Measurements from ENCODE around the gene GARIN3.

The GARIN3 gene

DNA sequence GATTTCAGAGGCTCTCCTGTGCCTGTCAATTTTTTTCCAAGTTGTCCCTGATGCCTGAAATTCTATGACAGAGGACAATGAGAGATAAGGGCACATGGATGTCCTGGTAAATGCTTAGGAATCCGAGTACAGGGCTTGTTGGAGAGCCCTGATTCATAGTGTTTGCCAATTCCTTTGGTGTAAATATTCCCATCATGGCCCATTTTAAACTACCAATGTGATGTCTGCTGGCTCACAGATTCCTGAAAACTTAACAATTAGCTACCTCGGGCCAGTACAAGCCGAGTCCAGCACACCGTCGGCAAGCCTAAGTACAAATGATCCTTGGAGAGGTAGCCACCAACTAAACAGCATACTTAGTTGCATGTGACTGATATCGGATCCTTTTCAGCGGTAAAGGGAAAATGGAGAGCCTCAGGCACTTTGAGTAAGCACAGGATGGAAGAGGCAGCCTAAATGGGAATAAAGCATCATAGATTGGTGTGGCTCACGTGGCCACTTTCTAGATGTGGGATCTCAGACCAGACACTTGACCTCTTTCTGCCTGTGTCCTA, 18.1 kb upstream of the GARIN3 start:
- DNase-seq, result no peak

DNA sequence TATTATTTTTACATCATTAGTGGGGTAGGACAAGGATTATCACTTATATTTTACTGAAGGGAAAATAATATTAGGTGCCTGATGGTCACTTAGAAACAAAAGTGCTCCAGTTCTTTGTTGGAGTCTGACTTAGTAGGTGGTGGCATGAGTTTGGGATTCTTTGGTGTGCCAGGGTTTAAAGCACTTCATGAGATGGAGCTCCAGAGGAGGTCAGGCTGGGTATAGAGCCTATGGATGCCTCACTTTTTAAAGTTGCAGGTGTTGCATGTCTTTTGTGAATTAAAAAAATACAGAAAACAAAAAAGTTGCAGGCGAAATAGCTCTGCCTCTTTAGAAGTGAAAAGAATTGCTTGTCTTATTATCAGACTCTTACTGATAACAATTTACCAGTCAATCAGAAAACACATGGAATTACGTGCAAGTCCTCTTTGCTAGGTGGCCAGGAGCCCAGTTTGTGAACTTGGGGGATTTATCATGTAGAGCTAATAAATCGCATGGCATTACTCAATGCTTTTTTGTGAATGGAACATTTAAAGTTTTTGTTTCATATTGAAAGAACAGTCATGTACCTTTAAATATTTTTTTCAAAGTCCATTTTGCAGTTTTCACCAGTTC, 16.2 kb upstream of the GARIN3 start:
- no peak for DNase-seq

DNA sequence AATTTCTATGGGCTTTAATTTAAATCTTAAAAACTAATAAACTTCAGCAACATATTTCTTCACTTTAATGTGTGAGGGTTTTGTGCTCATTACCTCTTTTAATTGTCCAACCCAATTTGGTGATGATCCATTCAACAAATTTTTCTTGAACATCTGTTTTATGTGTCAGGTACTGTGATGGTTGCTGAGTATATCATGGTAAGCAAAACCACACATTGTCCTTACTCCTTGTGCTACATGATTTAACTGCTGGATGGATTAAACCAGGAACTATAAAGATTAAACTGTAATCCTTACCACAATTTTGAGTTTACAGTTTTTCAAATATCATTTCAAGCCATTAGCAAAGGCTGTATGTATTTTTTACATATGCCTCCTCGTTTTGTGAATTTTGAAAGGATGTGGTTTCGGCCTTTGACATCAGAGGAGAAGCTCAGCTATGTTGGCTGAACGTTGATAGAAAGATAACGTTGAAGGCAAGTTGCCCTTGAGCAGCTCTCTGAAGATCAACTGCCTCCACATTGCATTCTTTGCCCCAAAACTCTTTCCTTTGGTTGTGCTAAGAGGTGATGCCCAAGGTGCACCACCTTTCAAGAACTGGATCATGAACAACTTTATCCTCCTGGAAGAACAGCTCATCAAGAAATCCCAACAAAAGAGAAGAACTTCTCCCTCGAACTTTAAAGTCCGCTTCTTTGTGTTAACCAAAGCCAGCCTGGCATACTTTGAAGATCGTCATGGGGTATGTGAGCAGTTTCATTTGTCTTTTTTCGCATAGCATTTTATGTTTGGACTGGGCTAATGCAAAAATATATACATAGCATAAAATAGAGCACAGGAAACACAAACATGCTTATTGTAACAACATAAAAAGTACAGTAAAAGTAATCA, 14.6 kb upstream of the GARIN3 start, which contains the start of gene ITK:
Gene ITK, plus strand, starts transcription at position 467 of the 891 bp plus-strand sequence. Its CDS starts 138 bp downstream, at position 605.
- no peak for DNase-seq

DNA sequence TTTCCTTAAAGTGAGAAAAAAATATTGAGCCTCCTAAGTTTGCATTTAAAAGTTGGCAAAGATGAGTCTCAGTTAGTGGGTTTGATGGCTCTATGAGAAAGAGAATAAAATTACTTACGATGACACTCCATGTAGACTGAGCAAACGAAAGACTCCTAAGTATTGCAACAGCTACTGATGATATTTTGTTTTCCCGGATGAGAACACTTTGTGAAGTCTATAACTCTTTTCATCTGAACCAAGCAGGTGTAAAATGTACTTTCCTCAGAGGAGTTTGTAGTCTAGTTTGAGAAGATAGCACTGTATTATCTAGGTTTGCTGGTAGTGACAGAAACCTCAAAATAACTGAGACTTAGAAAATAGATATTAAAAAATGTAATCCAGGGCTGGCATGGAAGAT, 12.9 kb upstream of the GARIN3 start:
- no peak for DNase-seq

DNA sequence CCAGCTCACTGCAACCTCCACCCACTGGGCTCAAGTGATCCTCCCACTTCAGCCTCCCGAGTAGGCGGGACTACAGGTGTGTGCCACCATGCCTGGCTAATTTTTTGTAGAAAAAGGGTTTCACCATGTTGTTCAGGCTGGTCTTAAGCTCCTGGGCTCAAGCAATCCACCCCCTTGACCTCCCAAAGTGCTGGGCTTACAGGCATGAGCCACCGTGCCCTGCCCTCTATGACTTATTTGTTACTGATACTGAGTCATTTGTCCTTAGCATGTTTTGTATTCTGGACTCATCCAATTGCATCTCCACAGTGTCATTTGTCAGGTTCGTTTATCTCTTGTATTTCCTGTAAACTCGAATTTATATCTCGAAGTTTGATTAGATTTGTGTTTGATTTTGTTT, 11.9 kb upstream of the GARIN3 start:
- no peak for DNase-seq

DNA sequence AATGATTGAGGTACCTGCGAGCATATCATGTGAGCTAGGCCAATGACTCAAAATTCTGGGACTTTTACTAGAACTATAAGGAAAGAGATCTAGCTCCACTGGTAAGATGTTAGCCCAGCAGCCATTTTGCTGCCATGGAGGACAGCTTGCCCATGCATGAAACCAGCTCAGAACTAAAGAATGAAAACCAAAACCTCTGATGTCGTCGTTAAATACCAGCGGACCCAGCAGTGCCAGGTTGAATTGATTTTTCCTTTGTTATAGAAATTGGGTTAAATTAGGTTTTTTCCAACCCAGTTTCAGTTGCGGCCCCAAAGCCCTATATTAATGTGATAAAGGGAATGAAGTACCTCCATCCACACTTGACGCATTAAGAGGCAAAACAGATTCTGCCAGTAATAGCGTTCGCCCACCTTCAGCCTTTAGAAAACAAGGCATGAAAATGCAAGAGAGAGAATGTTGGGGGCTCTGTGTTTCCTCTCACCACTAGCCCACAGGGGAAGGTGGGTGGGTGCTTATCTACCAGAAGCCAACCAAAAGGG, 9.1 kb upstream of the GARIN3 start:
- DNase-seq, result no peak

DNA sequence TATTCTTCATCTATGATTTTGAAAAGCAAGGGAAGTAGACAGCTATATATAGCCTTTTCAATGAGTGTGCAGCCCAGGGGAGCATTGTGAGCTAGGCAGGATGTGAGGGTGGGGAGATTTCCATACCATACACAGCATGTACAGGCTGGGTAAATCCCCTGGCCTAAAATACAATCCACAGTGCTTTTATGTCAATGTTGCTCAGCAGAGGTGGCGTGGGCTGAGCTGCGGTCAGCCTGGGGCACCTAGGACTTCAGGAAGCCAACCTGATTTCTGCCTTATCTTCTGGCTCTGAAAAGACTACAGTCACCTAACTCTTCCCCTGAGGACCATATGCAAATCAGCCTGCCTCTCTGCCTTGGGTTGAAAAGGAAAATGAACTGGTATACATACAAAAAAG, 6.3 kb upstream of the GARIN3 start:
- no peak for DNase-seq

DNA sequence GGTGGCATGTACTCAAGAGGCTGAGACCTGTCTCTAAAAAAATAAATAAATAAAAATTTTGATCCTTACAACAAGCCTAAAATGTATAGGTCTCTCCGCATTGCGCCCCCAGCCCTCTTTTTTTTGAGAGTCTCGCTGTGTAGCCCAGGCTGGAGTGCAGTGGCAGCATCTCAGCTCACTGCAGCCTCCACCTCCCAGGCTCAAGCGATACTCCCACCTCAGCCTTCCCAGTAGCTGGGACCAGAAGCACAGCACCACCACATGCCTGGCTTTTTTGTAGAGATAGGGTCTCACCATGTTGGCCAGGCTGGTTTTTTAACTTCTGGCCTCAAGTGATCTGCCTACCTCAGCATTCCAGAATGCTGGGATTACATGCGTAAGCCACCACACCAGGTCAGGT, 2.2 kb upstream of the GARIN3 start:
- DNase-seq, result no peak

DNA sequence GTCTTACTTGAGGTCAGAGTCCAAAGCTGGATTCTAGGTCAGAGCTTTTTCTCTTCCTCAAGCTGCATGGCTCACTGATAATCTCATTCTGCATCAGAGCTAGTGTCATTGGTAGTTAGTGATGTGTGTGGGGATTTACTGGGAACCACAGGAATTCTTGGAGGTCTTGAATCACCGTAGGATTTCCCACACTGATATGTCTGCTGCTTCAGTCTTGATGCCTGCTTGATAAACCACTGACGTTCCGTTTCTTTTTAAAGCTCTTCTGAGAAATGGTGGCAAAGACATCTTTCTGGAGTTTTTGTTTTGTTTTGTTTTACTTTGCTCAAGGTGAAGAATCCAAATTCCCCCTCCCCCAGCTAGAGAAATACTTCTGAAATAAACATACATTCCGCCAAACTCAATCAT, 1.2 kb upstream of the GARIN3 start:
- no peak for DNase-seq

DNA sequence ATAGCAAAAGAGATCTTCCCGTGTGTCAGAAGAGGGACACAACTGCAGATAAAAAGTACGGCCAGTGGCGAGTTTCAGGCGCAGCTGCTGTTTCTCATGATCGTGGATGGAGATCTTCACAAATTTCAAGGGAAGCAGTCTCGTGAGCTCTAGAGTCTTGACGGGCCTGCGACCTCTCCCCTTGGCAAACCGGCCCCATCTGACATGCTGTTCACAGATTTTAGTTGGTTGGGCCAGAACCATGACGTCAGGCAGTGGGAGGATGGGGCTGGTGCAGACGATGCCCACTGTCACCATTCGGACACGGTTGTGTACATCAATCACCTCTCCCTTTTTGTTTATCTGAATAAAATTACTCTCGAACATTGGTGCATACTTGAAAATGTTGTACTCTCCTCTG, 396 bp downstream of the GARIN3 start:
- no peak for DNase-seq

DNA sequence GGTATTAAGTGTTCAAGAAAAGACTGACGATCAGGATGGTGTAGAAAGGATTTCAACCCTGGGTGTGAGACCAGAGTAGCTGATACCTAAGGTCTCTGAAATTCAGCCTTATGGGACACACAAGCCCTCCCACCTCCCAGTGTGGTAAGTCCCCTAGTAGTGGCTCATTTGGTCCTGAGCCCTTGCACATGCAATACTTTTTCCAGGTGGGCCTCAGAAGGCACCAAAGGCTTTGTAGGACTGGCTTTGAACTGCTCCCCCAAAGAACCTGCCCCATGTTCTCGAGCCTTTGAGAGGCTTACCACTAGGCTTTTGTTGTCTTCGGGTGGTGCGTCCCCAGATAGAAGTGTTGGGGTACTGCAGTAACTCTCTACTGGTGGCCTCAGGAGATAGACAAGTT, 803 bp downstream of the GARIN3 start:
- DNase-seq, result no peak

DNA sequence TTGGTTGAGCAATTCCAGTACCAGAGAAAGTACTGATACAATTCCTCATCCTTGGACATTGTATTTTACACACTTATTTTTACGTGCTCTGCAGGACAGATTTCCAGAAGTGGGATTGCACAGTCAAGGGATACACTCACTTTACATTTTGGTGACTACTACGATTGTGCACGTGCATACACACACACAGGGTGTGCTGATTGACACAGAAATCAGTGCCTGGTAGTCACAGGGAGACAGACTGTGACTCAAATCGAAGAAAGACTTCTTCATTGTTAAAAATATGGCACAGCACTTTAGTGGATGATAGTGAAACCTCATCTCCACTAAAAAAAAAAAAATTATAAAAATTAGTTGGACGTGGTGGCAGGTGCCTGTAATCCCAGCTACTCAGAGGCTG, 1.5 kb downstream of the GARIN3 start:
- DNase-seq, result no peak

DNA sequence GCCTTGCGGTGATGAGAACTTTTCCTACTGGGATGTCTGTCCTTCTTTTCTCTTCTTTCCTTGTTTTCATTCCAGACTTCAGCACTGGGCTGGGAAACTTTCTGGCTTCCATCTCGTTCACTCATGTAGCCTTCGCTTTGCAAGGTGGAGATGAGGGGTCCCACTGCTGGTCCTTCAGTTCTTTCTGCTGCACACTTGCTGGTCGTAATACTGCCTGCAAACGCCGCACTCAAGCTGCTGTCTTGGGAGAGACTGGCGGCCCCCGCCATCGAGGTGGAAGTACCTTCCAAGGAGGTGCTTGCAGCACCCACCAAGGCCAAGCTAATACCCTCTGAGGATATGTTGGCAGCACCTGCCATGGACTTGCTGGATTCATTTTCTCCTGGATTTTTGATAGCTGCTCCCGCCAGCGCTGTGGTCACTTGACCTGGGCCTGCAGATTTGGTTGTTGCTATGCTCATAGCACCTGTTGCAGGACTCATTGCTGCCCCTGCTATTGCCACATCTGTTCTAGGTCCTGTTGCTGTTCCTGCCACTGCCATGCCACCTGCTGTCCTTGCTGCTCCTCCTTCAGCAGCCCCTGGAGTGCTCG, 3.0 kb downstream of the GARIN3 start:
- no peak for DNase-seq

DNA sequence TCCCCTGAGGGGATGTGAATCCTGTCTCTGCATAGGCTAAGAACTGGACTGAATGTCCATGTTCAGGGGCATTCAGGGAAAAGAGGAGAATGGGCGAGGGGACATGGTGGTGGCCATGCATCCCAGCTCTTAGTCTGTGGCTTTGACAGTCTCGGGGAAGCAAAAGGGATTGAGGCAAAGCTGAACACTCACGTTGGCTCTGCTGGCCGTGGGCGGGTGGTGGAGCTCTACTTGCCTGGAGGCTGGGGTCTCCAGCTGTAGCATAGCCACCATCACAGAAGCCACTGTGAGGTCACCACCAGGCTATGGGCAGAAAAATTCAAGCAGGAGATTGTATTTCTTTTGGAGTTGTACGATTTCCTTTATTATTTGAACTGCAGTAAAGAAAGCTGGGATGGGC, 4.1 kb downstream of the GARIN3 start:
- DNase-seq, result no peak

DNA sequence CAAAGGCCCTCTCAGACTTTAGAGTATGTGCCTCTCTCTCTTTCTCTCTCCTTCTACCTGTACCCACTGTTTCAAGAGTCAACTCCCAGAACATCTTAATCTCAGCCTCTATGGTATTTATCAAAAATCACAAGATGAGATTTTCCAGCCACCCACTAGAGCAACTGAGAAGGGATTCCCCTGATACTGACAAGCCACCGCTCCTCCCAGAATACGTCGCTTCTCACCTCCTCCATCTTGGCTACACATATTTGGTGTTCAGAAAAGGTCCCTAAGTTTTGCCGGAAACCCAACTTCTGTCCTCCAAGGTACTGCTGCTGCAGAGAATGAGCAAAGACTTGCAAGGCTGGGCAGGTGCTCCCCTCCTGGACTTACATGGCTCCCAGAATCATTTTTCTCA, 6.1 kb downstream of the GARIN3 start:
- no peak for DNase-seq

DNA sequence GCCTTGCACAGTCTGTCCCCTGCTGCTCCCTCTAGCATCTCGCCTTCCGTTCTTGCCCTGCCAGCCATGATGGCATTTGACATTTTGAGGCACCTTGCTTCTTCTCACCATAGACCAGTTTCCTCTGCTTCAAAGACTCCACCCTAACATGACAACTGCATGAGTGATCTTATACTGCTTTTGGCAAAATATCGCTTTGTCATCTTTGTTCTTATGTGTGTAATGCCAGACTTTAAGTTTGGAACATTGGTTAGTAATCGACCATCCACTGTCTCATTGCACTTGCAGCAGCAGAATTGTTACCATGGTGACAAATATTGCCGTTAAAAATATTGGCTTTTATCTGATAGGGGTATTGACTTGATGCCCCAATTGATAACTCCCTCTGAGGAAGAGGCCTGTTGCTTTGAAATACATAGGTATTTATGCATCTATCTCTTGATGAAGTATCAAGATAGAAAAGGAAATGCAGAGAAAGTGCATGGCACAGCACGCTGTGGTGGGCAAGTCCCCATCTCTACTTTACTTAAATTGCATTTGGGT, 6.8 kb downstream of the GARIN3 start:
- no peak for DNase-seq

DNA sequence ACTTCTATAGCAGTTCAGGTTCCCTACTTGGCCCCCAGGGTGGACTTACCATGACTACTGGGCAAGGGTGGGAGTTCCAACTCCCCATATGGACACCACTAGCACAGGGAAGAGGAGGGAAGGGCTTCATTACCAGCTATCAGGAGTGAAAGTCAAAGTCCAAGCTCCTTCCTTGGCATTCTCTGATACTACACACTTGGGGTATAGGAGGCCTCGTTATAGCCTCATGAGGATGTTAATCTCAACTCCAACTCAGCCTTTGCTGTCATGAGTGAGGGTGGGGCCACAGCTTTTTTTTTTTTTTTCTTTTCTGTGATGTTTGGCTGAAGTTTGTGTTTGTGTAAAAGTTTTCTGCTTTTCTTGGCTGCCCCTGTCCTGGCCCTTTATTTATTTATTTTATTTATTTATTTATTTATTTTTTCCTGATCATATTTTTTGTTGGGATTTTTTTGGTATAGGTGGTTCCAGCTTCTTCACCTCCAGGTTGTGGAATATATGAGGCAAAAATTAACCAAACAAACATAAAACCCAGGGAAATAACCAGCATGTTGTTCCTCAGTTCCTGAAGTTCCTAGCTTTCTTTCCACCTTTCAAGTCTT, 8.7 kb downstream of the GARIN3 start:
- DNase-seq, result no peak

DNA sequence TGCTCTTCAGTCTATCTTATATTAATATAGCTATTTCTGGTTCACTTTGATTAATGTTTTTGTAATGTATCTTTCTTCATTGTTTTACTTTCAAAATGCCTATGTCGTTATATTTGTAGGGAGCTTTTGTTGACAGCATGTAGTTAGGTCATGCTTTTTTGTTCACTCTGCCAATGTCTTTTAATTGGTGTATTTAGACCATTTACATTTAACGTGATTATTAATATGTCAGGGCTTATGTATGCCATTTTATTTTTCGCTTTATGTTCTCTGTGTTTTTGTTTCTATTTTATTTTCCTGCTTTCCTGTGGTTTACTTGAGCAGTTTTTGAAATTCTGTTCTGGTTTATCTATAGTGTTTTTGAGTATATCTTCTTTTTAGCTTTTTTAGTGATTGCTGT, 10.8 kb downstream of the GARIN3 start:
- no peak for DNase-seq

DNA sequence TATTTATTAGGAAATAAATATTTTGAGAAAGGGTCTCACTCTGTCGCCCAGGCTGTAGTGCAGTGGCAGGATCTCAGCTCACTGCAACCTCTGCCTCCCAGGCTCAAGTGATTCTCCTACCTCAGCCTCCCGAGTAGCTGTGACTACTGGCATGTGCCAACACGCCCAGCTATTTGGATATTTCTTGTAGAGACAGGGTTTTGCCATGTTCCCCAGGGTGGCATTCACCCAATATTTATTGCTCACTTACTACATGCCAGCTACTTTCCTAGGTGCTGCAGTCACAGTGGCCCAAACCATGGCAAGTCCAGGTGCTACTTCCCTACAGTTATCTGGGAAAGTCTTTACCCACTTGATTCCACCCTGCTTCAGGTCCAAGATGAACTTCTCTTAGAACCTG, 15.1 kb downstream of the GARIN3 start:
- no peak for DNase-seq

DNA sequence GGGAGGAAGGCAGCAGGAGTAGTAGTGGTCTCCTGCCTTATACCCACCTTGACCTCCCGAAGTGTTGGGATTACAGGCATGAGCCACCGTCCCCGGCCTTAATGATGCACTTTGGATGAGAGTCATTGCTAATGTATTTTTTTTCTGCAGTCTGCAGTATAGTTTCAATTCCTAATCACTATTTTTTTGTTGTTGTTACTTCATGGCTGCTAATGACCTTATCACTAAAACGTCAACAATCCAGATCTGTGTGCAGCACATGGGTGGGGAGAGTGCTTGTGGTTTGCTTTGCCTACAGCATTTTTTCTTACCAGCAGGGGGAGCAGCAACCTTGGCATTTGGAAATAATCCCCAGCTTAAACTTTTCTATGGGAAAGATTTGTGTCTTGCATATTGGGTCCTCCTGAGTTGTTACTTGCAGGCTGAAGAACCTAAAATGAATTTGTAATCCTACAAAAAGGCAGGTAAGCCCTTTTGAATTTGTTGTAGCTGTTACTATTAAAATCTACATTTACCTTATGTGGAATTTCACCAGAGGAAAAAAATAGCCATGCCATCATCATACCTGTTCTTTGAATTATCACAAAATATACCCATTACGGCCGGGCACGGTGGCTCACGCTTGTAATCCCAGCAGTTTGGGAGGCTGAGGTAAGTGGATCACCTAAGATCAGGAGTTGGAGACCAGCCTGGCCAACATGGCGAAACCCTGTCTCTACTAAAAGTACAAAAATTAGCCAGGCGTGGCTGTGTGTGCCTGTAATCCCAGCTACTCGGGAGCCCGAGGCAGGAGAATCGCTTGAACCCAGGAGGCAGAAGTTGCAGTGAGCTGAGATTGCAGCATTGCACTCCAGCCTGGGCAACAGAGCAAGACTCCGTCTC, 17.1 kb downstream of the GARIN3 start:
- no peak for DNase-seq

DNA sequence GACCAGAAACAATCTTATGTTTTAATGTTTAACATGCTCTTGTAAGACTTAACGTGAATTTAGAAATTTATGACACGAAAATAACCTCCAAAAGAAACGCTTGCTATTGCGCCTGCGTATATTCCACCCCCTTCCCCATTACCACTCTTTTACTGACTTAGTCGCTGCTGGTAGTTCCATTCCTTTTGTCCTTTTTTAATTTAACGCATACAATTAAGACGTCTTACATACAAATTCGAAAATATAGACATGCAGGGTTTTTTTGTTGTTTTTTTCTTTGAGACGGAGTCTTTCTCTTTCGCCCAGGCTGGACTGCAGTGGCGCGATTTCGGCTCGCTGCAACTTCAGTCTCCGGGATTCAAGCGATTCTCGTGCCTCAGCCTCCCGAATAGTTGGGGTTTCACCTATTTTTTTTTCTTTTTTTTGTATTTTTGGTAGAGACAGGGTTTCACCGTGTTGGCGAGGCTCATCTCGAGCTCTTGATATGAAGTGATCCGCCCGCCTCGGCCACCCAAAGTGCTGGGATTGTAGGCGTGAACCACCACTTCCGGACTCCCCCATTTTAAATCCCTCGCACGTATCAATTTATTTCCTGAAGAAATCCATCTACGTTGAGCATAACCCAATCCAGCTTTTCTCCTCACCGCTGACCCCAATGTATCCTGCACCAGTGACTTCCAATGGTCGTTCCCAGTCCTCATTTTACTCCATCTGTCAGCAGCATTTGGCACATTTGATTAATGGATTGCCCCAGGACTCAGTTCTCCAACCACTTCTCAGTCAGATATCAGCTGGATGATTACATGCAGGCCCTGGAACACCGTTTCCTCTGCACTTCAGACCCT, 22.7 kb downstream of the GARIN3 start:
- DNase-seq, result no peak

Measured in cortex of kidney (tissue), 1 donor.